GM19025 (cell line): ENCODE results near the gene TXNDC17.
"Not testable (repeated sequence)": the region's sequence is repeated elsewhere in the genome, so short reads cannot be mapped to it uniquely, and the experiment has no call there.

Experiments
- ATAC-seq: cut with Tn5 transposase; IDR thresholded peaks from one replicate; pipeline ENCODE4 v1.9.1; 2021; ENCODE audit warnings: mild to moderate bottlenecking, low read depth, moderate library complexity; ENCODE audit not compliant: unreplicated experiment

The TXNDC17 gene

DNA sequence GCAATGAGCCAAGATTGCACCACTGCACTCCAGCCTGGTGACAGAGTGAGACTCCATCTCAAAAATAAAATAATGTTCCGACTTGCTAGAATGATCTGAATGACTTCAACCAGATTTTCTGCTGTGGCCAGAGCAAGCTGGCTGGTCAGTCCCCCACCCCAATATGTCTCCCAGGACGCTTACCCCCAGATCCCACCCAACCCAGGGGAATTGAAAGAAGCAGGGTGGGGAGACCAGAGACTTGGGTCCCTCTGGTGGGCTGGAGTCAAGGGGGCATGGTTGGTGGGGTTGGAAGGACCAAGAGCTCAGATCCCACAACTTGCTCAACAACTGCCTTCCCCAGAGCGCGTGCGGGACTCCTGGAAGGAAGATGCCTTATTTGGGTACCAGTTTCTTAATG lies 17.6 kb downstream of the TXNDC17 start:
- not testable (repeated sequence) for ATAC-seq

DNA sequence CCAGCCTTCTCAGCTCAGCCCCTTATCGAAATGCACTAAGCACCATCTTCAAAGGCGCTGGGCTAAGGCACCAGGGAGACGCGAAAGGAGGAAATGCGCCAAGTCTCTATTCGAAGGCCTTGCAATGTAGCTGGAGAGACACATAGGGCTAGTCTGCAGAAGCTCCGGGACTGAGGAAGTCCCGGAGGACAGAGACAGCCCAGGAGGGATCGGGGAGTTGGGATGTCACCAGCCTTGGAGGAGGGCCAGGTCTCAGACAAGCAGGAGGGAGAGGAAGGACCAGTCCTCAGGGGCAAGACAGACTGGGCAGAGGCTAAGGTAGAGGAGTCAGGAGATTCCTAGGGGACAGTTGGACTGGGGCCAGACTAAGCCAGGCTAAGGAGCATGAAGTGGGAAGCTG lies 19.2 kb downstream of the TXNDC17 start:
- no peak for ATAC-seq

- ATAC-seq, result peak; percentile 68
These were observed 20.1 kb downstream of the TXNDC17 start for GRCh38 chr17:6660805-6661463.

- no peak for ATAC-seq
These were observed 20.6 kb downstream of the TXNDC17 start for GRCh38 chr17:6661464-6661848.

GRCh38 chr17:6663200-6663599 lies 22.3 kb downstream of the TXNDC17 start:
- not testable (repeated sequence) for ATAC-seq

GRCh38 chr17:6666077-6666521 lies 25.2 kb downstream of the TXNDC17 start:
- no peak for ATAC-seq

- ATAC-seq, result no peak
These were observed 25.7 kb downstream of the TXNDC17 start for GRCh38 chr17:6666557-6666956.

DNA sequence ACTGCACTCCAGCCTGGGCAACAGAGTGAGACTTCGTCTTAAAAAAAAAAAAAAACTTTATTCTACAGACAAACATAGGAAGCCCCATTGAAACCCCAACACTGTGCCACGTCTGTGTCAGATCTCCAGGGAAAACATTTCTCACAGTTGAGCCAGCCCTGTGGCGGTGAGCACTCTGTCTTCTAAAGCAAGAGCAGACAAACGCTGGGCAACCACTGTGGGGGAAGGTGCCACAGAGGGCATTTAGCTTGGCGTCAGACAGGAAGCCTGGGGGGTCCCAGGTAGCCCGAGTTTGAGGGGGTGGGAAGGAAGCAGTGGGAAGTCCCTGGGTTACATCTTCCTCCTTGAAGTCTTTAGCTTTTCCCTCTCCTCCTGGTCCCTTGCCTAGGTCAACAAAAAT lies 26.7 kb downstream of the TXNDC17 start:
- ATAC-seq, result no peak

DNA sequence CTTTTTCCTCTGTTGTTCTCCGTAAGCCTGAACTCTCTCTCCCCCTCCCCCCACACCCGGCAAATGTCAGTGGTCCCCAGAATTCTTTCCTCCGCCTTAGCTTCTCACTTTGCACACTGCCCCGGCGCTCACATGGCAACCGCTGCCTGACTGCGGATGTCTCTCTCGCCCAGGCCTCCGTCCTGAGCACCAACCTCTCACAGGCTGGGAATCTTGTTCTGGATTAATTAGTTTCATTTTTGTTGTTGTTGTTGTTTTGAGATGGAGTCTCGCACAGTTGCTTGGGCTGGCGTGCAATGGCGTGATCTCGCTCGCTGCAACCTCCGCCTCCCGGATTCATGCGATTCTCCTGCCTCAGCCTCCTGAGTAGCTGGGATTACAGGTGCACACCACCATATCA lies 27.4 kb downstream of the TXNDC17 start:
- no peak for ATAC-seq

- no peak for ATAC-seq
These were observed 28.0 kb downstream of the TXNDC17 start for GRCh38 chr17:6668727-6669425.

DNA sequence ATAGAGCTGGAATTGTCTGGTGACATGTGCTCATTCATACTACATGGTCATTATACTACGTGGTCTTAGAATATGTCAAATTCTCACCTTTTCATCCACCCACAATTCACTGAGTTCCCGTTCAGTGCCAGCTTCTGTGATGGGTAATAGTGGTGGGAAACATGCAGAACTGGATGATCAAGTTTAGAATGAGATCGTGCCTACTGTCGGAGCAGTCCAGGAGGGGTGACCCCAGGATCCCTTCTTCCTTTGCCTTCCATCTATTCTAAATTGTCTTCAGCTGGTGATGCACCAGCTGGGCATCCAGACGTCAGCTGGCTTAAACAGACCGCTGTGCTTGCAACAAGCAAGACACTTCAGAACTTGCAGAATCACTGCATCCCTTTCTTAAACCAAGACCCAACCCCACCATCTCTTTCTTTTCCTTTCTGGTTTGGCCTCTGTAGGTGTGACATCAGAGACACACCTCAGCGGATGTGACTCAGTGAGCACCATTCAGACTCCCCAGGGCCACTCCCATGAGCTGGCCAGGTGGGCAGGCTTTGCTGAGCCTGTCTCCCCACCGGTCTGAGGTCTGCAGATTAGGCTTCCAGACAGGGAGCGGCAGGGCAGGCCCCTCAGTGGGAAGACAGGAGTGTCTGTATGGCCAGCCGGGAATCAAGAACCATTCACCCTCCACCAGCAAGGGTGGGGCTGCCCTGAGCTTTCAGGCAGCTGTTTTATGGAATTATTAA lies 28.8 kb downstream of the TXNDC17 start:
- no peak for ATAC-seq

DNA sequence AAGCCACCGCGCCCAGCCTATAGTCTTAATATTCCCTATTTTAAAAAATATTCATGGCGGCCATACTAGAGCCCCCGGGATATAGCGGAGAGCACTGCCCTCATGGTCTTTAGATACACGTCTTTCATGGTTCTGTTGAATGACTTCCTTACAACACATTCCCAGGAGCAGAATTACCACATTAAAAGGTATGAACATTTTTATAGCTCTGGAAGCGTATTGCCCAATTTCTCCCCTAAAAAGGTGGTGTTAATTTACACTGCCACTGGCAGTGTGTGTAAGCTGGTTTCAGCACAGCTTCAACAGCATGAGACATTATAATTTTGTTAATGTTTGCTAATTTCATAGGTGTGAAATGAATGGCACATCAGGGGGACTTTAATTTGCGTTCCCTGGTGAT lies 29.7 kb downstream of the TXNDC17 start:
- no peak for ATAC-seq

DNA sequence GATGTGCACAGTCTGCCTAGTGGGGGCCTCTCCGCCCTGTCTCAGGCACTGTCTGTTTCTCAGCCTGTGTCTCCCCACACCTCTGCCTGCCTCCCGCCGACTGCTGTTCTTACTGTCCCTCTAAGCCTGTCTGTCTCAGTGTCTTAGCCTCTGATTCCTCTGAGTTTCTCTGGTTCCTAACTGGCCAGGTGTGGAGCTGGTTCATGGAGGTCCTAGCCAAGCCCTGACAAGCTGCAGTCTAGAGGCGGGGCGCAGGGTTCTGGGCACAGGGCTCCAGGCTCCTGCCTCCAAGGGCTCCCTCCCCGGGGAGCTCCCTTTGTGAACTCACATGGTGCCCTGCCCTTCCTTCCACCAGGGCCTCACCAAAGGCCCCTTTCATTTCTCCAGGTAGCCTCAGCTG lies 30.1 kb downstream of the TXNDC17 start:
- ATAC-seq, result no peak

DNA sequence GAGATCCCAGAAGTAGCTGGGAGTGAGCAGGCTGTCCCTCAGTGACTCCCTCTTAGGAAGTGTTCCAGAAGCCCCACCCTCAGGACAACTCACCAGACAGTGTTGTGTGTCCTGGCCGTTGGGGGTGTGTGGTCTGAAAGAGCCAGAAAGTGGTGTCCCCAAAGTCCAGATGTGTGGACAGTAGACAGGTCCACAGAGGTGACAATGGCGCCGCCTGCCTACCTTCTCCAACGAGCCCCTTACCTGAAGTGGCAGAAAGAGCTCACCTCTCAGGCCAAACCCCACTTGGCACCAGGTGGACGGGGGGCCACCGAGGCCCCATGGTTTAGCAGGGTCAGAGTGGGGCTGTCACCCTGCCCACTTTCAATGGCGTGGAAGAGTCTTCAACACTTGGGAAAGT lies 30.6 kb downstream of the TXNDC17 start:
- no peak for ATAC-seq

- no peak for ATAC-seq
These were observed 33.7 kb downstream of the TXNDC17 start for GRCh38 chr17:6674586-6674985.

DNA sequence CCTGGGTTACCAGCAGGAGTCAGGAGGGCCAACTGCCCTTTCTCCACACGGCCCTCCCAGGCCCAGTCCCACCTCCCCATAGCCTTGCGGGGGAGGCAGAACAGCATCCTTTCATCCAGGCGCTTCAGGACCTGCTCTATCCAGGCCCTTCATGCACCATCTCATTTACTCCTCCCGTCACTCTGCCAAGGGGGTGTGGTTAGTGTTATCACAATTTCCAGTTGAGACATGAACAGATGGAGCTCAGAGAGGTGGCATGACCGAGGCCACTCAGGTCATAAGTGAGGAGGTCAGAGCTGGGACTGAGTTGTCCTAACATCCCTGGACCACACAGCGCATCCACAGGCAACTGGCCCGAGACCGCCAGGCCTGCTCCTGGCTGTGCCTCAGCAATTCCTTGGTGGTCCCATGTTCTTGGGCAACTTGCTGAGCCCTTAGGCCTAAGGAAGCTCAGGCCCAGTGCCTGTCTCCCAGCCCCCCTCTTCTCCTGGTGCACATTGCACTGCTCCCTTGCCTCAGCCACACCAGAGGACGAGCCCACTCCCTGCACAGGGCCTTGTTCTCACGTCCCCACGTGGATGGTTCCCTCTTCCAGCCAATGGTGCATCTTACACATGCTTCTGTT lies 34.5 kb downstream of the TXNDC17 start:
- ATAC-seq, result no peak

GRCh38 chr17:6676802-6677157 lies 35.9 kb downstream of the TXNDC17 start:
- ATAC-seq, result no peak

DNA sequence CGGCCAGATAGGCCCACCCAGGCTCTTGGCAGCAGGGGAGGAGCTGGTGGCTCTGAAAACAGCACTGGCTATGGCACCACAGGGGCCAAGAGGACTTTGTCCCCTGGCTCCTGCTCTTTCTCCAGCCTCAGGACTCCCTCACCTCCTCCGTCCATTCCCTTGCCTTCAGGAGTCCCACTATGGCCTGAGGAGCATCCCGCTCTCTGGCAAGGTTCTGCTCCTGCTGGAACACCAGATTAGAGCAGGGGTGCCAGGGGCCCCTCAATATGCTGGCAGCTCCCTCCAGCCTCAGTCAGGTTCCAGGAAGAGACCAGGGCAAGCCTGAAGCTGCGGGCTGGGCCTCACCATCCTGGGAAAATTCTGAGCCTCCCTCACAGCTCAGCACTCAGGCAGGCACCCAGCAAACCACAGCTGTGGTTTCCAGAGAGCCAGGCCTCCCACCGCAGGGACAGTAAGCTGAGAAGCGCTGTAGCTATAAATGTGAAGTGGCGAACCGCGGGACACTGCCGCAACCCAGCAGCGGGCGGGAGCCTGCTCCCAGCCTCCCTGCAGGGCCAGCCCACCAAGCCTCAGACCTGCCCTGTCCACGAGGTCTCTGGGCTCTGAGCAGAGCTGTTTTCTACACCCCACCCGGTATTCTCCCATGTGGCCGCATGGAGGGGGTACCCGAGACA lies 36.4 kb downstream of the TXNDC17 start:
- ATAC-seq, result no peak

GRCh38 chr17:6677946-6678345 lies 37.1 kb downstream of the TXNDC17 start:
- no peak for ATAC-seq

DNA sequence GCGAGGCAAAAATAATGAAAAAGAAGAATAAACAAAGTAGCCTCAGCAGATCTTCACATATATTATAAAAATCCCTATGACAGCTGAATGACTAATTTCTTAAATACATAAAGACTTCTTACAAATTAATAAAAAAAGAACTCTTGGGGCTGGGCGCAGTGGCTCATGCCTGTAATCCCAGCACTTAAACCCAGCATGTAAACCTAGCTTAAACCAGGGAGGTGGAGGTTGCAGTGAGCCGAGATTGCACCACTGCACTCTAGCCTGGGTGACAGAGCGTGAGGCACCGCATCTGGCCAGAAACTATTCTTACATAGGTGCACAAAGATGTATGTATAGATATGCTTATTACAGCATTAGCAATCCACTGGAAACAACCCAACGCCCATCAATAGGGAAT lies 38.4 kb downstream of the TXNDC17 start:
- no peak for ATAC-seq

GRCh38 chr17:6681176-6681575 lies 40.3 kb downstream of the TXNDC17 start:
- ATAC-seq, result no peak
